Measurements from ENCODE around the gene ZNF775. TPM values are rescaled to one million over a fixed set of nuclear protein-coding genes. Genes with fewer than 3 reads are reported as not detected.

The ZNF775 gene
- total RNA-seq, 1 experiment from 2014 or later = 5.8 TPM

DNA sequence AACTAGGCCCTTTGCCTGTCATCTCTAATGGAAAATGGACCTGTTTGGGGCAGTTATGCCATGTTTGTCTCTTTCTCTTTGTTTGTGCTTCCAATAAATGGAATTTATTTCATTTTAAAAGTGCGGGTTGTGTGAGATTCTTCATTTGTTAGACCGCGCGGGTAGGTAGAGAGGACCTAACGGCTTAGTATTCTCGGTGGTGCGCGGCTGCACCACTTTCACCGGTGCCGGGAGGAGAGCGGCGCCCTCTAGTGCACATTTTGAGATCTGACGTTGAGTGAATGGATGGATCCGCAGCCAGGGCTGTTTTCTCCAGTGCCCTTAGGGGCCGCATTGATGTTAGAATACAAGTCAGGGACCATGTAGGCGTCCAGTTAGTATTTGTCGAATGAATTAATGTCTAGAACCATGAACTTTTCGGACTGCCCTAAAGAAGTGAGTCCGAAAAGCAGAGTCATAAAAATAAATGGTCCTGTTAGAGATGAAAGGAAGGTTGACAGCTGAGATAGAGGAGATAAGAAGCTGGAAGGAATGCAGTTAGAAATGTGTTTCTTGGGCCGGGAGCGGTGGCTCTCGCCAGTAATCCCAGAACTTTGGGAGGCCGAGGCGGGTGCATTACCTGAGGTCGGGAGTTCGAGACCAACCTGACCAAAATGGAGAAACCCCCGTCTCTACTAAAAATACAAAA lies 42.0 kb downstream of the ZNF775 start:
- peaks cover 4% of the 10 kb centered on the region; the same call in 1 of the 2 replicates for H3K27me3 ChIP-seq (replicated peaks)
- peak; percentile 54 to 73 for DNase-seq (ENCODE audit: low read depth in 1 of 2, low spot score in 2 of 2)
- no peaks in the 10 kb centered on the region for H3K36me3 ChIP-seq
- no peaks in the 10 kb centered on the region for H3K4me1 ChIP-seq (replicated peaks)
- no peaks in the 10 kb centered on the region for H3K9me3 ChIP-seq (replicated peaks)
- no peak overlapping the region for H3K4me3 ChIP-seq
- H3K27ac ChIP-seq = no peak overlapping the region

DNA sequence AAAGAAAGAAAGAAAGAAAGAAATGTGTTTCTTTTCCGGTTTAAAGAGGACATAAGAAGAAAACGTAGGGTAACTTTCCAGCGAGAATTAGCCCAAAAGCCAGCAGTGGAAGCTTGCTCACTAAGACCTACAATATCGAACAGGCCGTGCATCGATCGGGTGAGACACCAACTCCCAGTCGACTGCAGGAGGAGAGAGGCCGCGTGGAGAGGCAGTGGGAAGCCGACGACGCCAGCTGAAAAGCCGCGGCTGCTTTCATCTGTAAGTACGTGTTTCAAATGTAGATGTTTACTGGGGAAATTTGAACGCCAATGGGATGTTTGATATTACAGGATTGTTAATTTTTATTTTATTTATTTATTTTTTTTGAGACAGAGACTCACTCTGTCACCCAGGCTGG lies 42.7 kb downstream of the ZNF775 start:
- Histone ChIP-seq H3K9me3 (replicated peaks) (no peaks in the 10 kb centered on the region), H3K27me3 (replicated peaks) (peaks cover 4% of the 10 kb centered on the region; the same call in 1 of the 2 replicates), H3K4me3 (no peak overlapping the region), H3K4me1 (replicated peaks) (no peaks in the 10 kb centered on the region), H3K36me3 (no peaks in the 10 kb centered on the region), H3K27ac (no peak overlapping the region)
- DNase-seq (ENCODE audit: low read depth in 1 of 2, low spot score in 2 of 2) = no peak

DNA sequence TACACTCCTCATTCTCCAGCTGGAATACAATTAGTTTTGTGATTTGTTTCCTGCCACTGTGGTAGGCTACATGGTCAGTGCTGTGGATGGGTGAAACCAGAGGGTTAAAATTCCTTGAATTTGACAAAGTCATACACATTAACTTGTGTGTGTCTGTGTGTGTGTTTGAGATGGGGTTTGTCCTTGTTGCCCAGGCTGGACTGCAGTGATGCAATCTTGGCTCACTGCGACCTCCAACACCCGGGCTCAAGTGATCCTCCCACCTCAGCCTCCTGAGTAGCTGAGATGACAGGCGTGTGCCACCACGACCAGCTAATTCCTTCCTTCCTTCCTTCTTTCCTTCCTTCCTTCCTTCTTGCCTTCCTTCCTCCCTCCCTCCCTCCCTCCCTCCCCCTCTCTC lies 46.5 kb downstream of the ZNF775 start:
- Histone ChIP-seq H3K4me3 (no peak overlapping the region), H3K36me3 (no peaks in the 10 kb centered on the region), H3K9me3 (replicated peaks) (no peaks in the 10 kb centered on the region; the same call in 1 of the 2 replicates), H3K4me1 (replicated peaks) (no peaks in the 10 kb centered on the region), H3K27me3 (replicated peaks) (no peaks in the 10 kb centered on the region), H3K27ac (no peak overlapping the region)
- DNase-seq (ENCODE audit: low read depth in 1 of 2, low spot score in 2 of 2) = no peak

DNA sequence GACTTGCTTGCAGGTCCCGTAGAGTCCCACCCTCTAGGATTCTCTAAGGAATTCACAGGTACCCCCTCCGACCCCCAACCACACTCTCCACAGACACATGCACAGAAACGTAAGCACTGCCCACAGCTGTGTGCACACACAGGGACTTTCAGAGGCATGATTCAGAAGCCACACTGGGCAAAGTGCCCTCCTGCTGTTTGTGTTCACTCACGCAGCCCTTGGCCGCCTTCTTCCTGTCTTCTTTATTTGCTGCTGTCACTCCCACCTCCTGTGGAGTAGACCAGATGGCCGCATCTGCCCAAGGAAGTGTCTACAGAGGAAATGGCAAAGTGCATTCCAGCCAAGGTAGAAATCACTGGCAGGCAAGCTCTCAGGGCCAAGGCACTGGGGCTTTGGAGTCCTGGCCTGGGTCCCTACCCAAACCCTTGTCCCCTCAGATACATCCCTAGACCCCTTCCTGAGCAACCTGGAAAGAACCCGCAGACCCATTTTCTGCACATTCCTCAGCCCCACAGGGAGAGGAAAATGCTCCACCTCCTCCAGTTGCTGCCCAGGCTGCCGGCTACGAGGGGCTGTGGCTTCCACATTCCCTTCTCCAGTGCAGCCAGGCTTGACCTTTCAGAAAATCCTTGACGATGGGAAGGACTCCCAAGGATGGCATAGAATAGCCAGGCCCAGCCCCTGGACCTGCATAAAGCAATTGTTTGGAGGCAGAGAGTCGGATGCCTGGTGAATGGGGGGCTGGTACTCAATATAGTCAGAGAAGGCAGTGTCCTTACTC lies 49.7 kb downstream of the ZNF775 start:
- Histone ChIP-seq H3K4me3 (no peak overlapping the region), H3K27me3 (replicated peaks) (no peaks in the 10 kb centered on the region), H3K36me3 (no peaks in the 10 kb centered on the region), H3K4me1 (replicated peaks) (no peaks in the 10 kb centered on the region), H3K9me3 (replicated peaks) (no peaks in the 10 kb centered on the region; the same call in 1 of the 2 replicates), H3K27ac (no peak overlapping the region)
- peak in 1 of 2 experiments; percentile 42 for DNase-seq (ENCODE audit: low read depth in 1 of 2, low spot score in 2 of 2)

DNA sequence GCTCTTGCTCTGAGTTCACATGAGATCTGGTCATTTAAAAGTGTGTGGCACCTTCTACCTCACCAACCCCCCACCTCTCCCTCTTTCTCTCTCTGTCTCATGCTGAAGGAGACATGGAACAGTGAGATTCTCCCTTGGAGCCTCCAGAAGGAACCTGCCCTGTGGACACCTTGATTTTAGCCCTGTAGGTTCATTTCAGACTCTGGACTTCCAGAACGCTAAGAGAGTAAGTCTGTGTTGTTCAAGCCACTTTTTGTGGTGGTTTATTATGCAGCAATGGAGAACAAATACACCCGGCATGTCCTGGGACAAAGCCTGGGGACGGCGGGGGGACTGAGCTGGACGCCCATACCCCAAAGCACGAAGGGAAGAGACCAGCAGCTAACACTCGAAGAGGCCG lies 50.6 kb downstream of the ZNF775 start:
- H3K4me1 ChIP-seq (replicated peaks) = no peaks in the 10 kb centered on the region

DNA sequence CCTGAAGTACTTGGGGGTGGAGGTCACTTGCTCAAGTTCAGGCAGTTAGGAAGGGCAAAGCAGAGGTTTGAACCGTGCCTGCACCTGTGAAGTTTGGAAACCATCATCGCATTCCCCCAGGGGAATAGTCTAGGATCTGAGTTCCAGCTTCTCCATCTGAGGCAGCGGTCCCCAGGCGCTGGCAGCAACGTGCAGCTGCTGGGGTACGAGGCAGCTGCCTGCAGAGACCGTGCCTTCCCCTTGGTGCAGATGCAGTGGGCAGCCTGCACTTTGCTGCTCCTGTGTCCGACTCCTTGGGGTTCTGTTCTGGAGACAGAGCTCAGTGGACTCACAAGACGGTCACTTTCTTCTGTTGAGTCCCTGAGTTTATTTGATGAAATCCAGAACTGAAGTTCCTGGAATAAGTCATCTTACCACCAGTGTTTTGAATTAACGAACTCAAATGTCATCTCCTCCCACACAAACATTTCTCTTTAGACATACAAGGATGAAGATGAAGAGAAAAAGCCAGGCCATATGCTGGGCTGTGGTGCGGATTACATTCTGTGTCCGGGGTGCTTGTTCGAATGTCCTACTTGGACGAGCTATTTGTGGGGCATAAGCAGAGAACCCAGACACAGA lies 51.4 kb downstream of the ZNF775 start:
- H3K9me3 ChIP-seq (replicated peaks) = no peaks in the 10 kb centered on the region; the same call in 1 of the 2 replicates
- no peak overlapping the region for H3K27ac ChIP-seq
- peak in 1 of 2 experiments; percentile 24 for DNase-seq (ENCODE audit: low read depth in 1 of 2, low spot score in 2 of 2)
- no peak overlapping the region for H3K4me3 ChIP-seq
- no peaks in the 10 kb centered on the region for H3K27me3 ChIP-seq (replicated peaks)
- no peaks in the 10 kb centered on the region for H3K4me1 ChIP-seq (replicated peaks)
- H3K36me3 ChIP-seq = no peaks in the 10 kb centered on the region

More for the DNA sequence above, 50.6 kb downstream of the ZNF775 start:
- no peaks in the 10 kb centered on the region for H3K27me3 ChIP-seq (replicated peaks)
- H3K36me3 ChIP-seq = no peaks in the 10 kb centered on the region
- no peak overlapping the region for H3K4me3 ChIP-seq
- no peak overlapping the region for H3K27ac ChIP-seq
- peak in 1 of 2 experiments; percentile 15 for DNase-seq (ENCODE audit: low read depth in 1 of 2, low spot score in 2 of 2)
- H3K9me3 ChIP-seq (replicated peaks) = no peaks in the 10 kb centered on the region; the same call in 1 of the 2 replicates

DNA sequence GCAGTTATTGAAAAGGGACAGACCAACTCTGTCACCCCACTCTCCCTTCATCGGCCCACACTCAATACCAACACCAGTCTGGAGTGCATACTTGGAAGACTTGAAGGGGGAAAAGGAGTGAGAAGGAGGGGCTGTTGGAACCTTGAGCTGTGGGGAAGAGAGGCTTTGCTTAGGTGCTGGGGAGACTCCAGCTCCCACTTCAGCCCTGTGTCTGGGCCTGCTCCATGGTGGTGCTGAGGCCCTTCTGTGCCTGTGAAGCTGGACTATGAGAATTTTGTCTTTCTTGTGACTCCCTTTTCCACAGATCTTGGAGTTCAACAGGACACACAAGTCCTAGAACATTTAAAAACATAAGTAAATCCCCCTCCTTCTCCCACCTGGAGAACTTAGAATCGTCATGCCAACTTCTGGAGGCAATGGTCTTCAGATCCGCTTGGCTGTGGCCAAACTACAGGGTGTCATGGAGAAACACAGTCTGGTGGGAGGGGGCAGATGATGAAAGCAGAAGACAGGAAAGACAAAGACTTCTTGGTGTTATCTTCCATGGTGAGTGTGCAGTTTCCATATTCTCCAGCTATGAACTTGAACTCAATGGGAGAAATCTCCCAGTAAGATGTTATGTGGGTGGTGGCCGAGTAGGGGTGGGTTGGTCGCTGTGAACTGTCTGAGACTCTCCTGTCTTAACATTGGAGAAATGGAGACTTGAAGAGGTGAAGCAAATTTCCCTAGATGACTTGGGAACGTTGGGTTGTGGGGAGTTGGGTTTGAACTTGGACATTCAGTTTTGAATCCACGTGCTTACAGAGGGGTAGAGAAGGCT lies 52.9 kb downstream of the ZNF775 start:
- H3K36me3 ChIP-seq = no peaks in the 10 kb centered on the region
- no peaks in the 10 kb centered on the region for H3K27me3 ChIP-seq (replicated peaks)
- no peak for DNase-seq (ENCODE audit: low read depth in 1 of 2, low spot score in 2 of 2)
- no peaks in the 10 kb centered on the region for H3K4me1 ChIP-seq (replicated peaks)
- H3K27ac ChIP-seq = no peak overlapping the region
- H3K4me3 ChIP-seq = no peak overlapping the region
- H3K9me3 ChIP-seq (replicated peaks) = no peaks in the 10 kb centered on the region; the same call in 1 of the 2 replicates

DNA sequence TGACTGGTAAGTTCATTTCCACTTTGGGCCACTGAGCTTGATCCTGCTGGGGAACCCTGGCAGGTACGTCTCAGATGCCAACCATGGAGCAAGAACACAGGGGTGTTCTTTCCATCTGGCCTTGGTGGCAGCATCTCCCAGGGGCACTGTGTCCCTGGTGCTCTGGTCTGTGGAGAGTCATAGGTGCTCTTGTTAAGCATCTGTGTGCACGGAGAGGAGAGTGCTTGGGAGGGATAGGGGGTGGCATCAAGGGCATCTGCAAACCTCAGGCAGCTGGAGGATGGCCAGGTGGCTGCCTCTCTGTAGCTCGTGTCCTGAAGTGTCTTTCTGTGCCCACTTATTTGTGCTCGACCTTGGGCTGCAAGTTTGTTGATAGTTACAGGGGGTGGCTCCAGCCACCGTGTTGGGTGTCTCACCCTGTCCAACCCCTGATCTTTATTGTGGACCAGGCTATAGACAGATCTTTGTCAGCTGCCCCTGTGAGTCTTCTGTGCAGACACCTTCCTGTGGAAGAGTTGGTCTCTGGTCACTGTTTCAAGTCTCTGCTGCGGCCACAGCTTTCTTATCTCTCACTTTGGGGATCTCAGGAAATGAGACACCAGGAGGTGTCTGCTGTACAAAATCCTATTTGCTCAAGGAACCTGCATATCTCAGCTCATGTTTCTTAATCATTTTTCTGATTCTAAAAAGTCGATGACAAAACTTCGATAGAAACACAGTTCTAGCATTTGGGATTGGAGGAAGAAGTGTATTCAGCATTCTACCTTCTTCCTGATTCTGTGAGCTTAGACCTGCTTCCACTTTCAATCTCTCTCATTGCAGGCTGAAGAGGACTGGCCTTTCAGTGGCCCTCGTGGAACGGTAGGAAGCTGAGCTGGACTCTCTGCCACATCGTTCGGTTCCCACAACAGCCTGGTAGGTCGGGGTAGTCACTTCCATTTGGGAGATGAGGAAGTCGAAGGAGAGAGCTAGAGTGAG lies 54.1 kb downstream of the ZNF775 start:
- Histone ChIP-seq H3K4me1 (replicated peaks) (no peaks in the 10 kb centered on the region), H3K27ac (no peak overlapping the region), H3K27me3 (replicated peaks) (no peaks in the 10 kb centered on the region), H3K36me3 (no peaks in the 10 kb centered on the region), H3K4me3 (no peak overlapping the region), H3K9me3 (replicated peaks) (no peaks in the 10 kb centered on the region; the same call in 1 of the 2 replicates)
- DNase-seq (ENCODE audit: low read depth in 1 of 2, low spot score in 2 of 2) = no peak

DNA sequence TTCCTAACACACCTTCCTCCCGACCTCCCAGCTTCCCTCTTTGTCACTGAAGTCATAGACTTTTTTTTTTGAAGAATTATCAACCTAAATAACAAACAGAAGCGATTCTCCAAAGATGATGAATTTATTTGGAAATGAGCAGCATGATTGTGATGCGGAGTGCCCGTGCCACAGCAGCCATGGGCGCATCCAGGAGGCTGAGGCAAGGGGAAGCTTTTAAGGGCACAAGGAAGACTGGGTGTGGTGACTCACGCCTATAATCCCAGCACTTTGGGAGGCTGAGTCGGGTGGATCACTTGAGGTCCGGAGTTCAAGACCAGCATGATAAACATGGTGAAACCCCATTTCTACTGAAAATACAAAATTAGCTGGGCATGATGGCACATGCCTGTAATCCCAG lies 55.1 kb downstream of the ZNF775 start:
- Histone ChIP-seq H3K4me1 (replicated peaks) (no peaks in the 10 kb centered on the region), H3K9me3 (replicated peaks) (no peaks in the 10 kb centered on the region; the same call in 1 of the 2 replicates), H3K4me3 (no peak overlapping the region), H3K27ac (no peak overlapping the region), H3K36me3 (no peaks in the 10 kb centered on the region), H3K27me3 (replicated peaks) (no peaks in the 10 kb centered on the region)
- DNase-seq (ENCODE audit: low read depth in 1 of 2, low spot score in 2 of 2) = no peak

DNA sequence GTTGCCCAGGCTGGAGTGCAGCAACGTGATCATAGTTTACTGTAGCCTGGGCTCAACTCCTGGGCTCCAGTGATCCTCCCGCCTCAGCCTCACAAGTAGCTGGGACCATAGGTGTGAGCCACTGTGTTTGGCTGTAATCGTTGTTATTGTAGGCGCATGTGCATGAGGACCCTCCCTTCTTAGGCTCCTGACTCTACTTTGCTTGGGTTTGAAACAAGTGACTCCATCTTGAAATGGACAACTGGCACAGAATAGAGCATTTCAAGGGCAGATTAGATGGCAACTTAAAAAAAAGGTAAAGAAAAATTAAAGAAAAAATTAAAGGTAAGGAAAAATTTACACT lies 55.9 kb downstream of the ZNF775 start:
- Histone ChIP-seq H3K36me3 (no peaks in the 10 kb centered on the region), H3K27ac (no peak overlapping the region), H3K4me1 (replicated peaks) (no peaks in the 10 kb centered on the region), H3K4me3 (no peak overlapping the region), H3K9me3 (replicated peaks) (no peaks in the 10 kb centered on the region; the same call in 1 of the 2 replicates), H3K27me3 (replicated peaks) (no peaks in the 10 kb centered on the region)
- DNase-seq (ENCODE audit: low read depth in 1 of 2, low spot score in 2 of 2) = no peak

DNA sequence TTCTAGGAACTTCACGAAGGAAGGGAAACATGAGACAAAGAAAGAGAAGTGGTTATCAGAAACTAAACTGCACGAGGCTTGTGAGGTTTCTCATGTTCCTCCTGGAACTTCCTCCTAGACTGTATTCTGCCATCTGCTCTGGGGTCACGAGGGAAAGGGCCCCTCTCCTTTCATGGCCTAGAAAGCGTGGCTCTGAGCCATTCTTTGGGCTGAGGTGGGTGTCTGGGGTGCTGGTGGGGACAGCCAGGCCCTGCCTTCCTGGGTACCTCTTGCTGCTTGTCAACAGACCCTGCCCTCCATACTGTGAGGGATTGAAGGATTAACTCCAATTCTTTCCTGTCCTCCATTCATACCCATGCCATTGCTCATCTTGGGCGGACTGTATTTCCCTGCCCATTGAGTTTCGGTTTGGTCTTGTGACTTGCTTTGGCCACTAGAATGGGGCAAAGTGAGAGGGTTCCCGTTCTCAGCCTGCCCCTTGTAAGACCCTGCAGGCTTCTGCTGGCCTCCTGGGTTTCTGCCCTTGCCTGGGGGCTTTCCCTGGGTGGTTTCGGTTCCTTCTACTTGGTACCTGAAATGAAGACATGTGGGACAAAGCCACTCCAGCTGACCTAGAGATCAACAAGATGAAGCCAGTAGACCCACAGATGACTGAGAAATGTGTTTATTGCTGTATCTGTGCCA lies 56.4 kb downstream of the ZNF775 start:
- Histone ChIP-seq H3K4me3 (no peak overlapping the region), H3K27ac (no peak overlapping the region), H3K36me3 (no peaks in the 10 kb centered on the region), H3K4me1 (replicated peaks) (no peaks in the 10 kb centered on the region), H3K27me3 (replicated peaks) (no peaks in the 10 kb centered on the region), H3K9me3 (replicated peaks) (no peaks in the 10 kb centered on the region; the same call in 1 of the 2 replicates)
- DNase-seq (ENCODE audit: low read depth in 1 of 2, low spot score in 2 of 2) = no peak

DNA sequence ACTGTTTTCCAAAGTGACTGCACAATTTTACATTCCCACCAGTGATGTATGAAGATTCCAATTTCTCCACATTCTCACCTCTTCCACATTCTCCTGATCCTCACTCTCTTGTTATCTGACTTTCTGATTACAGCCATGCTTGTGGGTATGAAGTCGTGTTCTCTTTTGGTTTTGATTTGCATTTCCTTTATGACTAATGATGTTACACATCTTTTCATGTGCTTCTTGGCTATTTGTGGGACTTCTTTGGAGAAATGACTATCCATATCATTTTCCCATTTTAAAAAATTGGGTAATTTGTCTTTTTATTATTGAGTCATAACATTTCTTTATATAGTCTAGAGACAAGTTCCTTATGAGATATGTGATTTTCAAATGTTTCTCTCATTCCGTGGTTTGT lies 60.8 kb downstream of the ZNF775 start:
- H3K36me3 ChIP-seq = no peaks in the 10 kb centered on the region
- H3K4me1 ChIP-seq (replicated peaks) = no peaks in the 10 kb centered on the region
- no peak for DNase-seq (ENCODE audit: low read depth in 1 of 2, low spot score in 2 of 2)
- H3K27ac ChIP-seq = no peak overlapping the region
- peaks cover 2% of the 10 kb centered on the region; the same call in 1 of the 2 replicates for H3K9me3 ChIP-seq (replicated peaks)
- H3K4me3 ChIP-seq = no peak overlapping the region
- no peaks in the 10 kb centered on the region for H3K27me3 ChIP-seq (replicated peaks)
